GM19035 (cell line): ENCODE data around the gene MSX2.
"Not testable (repeated sequence)": the region's sequence is repeated elsewhere in the genome, so short reads cannot be mapped to it uniquely, and the experiment has no call there.

ENCODE experiments used
- ATAC-seq: cut with Tn5 transposase; IDR thresholded peaks from one replicate; pipeline ENCODE4 v1.9.1; 2021; ENCODE audit not compliant: unreplicated experiment

Gene MSX2

GRCh38 chr5:174732036-174733020 lies 7.9 kb downstream of the MSX2 start:
- ATAC-seq, result no peak

GRCh38 chr5:174733091-174733690 lies 8.8 kb downstream of the MSX2 start:
- no peak for ATAC-seq

- ATAC-seq, result no peak
Measured at GRCh38 chr5:174733836-174734235, 9.5 kb downstream of the MSX2 start.

GRCh38 chr5:174734571-174735497 lies 10.5 kb downstream of the MSX2 start:
- ATAC-seq, result no peak

- no peak for ATAC-seq
Measured at GRCh38 chr5:174735498-174736330, 11.3 kb downstream of the MSX2 start.

GRCh38 chr5:174736331-174736721 lies 11.9 kb downstream of the MSX2 start:
- no peak for ATAC-seq

- no peak for ATAC-seq
Measured at GRCh38 chr5:174736777-174737176, 12.4 kb downstream of the MSX2 start.

- no peak for ATAC-seq
Measured at GRCh38 chr5:174737330-174737729, 12.9 kb downstream of the MSX2 start.

- no peak for ATAC-seq
Measured at GRCh38 chr5:174741352-174741751, 17.0 kb downstream of the MSX2 start.

- ATAC-seq, result no peak
Measured at GRCh38 chr5:174744896-174745295, 20.5 kb downstream of the MSX2 start.

GRCh38 chr5:174745590-174746103 lies 21.3 kb downstream of the MSX2 start:
- ATAC-seq, result no peak

- ATAC-seq, result no peak
Measured at GRCh38 chr5:174750711-174751110, 26.3 kb downstream of the MSX2 start.

- ATAC-seq, result no peak
Measured at GRCh38 chr5:174751154-174752000, 27.0 kb downstream of the MSX2 start.

GRCh38 chr5:174752121-174752520 lies 27.7 kb downstream of the MSX2 start:
- ATAC-seq, result no peak

- no peak for ATAC-seq
Measured at GRCh38 chr5:174755106-174755505, 30.7 kb downstream of the MSX2 start.

- no peak for ATAC-seq
Measured at GRCh38 chr5:174759091-174759490, 34.7 kb downstream of the MSX2 start.

GRCh38 chr5:174760721-174761120 lies 36.3 kb downstream of the MSX2 start:
- ATAC-seq, result no peak

- not testable (repeated sequence) for ATAC-seq
Measured at GRCh38 chr5:174761341-174761740, 37.0 kb downstream of the MSX2 start.

GRCh38 chr5:174764309-174764708 lies 39.9 kb downstream of the MSX2 start:
- ATAC-seq, result no peak
